Kidney glomerular epithelial cell (primary cell): ENCODE data around the gene INPP5K.
"Not testable (repeated sequence)": the region's sequence is repeated elsewhere in the genome, so short reads cannot be mapped to it uniquely, and the experiment has no call there.

Experiments used
- DNase-seq: peaks from one replicate; lab custom pipeline; 2025; lab: John Stamatoyannopoulos, UW

The INPP5K gene

DNA sequence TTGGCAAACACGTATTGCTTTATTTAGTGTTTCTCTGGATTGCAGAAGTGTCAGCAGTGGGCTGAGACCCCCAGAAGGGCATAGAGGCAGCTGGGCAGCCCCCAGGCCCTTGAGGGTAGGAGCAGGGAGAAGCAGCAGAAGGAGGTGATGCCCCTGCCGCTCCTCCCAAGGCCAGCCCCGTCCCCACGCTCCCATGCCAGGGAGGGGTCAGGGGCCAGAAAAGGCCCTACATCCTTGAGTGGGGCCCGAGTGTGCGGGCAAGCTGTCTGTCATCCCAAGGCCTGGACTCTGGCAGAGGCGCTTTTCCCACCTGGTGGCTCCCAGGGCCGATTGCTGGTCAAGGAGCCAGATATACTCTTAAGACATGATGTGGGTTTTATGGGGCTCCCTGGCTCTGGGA, 52.2 kb downstream of the INPP5K start:
- DNase-seq = no peak

DNA sequence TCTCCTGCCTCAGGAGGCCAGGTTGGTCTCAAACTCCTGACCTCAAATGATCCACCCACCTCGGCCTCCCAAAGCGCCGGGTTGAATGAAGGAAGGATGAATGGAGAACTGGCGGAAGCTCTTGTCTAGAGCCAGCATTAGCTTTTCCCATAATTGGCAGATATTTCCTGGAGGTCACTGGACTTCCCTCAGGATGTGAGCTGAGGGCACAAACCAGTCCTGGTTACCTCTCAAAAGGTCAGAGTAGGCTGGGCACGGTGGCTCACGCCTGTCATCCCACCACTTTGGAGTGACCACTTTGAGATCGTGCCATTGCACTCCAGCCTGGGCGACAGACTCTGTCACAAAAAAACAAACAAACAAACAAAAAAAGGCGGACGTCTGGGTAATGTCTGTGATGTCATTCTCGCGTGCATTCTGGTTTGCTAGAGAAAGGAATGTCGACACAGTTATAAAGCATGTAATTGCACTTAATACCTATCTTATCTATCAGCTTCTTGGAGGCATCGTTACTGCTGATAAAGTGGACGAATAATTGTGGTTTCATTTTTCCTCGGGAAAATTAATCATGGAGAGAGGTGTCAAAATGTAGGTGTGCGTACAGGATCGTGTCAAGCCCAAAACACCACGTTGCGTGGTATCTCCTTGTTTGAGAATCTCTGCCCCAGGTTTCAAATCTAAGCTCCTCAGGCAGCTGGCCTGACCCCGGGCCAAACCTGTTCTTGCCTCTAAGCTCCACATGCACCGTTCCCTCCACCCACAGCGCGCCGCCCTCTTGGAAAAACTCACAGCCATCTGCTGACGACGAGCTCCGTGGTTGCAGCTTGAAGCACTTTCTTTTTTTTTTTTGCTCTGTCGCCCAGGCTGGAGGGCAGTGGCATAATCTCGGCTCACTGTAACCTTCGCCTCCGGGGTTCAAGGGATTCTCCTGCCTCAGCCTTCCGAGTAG, 54.0 kb downstream of the INPP5K start:
- DNase-seq = no peak

DNA sequence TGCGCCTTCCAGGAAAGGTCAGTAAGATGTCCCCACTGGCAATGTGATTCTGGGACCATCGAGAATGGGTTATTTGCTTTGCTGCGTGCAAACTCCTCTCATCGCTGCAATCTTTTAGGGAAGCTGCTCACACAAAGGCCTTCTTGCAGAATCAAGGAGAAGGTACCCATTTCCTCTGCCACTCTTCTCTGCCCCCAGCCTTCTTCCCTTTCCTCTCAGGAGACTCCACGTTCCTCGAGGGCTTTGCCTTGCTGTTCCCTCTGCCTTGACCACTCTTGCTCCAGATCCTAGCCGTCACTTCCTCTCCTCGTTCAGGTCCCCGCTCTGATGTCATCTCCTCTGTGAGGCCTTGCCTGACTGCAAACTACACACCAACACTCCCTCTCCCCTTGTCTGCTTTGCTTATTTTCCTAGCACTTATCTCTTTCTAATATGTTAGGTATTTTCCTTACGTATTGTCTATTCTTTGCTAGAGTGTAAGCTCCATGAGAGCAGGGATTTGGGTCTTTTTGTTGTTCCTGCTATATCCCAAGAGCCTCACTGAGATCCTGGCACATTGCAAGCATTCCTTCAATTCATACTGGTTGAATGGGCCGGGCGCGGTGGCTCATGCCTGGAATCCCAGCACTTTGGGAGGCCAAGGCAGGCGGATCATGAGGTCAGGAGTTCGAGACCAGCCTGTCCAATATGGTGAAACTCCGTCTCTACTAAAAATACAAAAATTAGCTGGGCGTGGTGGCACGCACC, 55.0 kb downstream of the INPP5K start:
- no peak for DNase-seq

DNA sequence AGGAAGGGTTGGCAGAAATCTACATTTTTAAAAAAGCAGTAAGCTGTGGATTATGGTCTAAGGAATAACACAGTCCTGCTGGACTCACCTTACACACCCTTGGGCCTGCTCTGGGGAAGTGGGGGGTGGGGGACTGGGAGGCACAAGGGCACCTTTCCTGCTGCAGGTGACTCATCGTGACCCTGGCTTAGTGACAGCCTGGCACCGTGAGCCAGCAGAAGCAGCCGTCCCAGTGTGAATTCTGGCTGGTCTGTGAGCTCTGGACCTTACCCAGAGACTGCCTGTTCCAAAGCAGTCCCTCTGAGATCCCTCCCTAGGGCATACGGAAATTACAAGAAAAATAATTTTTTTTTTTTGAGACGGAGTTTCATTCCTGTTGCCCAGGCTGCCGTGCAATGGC, 56.2 kb downstream of the INPP5K start:
- peak; percentile 53 for DNase-seq

DNA sequence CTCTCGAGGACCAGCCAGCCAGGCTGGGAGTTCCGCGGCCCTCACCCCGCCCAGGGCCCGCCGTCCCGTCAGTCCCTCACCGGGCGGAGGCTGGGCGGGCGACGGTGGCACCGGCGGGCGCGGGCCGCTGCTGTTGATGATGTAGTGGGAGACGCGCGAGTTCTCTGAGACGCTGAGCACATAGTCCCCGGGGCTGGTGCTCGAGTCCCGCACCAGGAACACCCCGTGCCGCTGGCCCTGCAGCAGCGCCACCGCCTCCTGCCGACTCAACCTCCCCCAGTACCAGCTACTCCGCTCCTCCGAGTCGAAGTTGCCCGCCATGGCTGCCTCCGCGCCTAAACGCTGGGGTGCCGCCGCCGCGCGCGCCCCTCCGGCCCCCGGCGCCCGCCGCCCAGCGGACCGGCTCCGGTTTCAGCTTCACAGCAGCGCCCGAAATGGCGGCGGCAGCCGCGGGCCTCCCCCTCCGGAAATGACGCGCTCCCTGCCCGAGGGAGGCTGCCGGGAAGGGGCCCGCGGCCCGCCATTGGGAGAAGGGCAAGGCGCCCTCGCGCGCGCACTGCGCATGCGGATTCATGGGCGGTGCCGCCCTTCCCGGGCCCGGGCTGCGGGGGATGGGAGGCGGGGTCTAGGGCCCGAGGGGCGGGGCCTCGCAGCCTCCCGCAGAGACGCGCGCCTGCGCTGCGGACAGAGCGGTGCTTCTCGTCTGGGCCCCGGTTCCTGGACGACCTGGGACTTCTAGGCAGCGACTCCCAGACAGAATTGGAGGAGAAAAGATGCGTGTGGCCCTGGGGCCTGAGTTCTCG, 60.4 kb downstream of the INPP5K start, which contains the start of gene CRK:
TSS of gene CRK (minus strand) at position 436 of the 803 bp plus-strand sequence. CDS start at position 321, 115 bp downstream.
- DNase-seq = peak; percentile 87

DNA sequence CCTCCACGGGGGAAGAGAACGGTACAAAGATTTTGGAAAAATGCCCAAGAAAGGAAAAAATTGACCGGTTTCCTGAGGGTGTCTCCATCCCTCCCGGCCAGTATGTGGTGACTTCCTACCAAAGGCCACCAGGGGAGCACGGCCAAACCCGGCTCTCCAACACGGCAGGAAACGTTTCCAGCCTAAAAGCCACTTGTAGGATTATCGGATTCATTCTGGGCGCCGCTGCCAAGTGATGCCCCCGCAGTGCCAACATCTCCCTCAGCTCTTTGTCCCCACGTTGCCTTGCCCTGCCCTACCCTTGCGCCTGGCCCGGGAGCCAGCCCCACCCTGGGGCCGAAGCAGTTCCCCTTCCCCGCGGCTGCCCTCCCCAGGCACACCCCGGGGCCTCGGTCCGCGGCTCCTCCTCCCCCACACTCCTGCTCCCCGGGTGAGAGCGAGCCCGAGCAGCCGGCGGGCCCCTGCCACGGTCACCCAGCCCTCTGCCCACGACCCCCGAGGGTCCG, 61.1 kb downstream of the INPP5K start:
- DNase-seq = peak; percentile 29

DNA sequence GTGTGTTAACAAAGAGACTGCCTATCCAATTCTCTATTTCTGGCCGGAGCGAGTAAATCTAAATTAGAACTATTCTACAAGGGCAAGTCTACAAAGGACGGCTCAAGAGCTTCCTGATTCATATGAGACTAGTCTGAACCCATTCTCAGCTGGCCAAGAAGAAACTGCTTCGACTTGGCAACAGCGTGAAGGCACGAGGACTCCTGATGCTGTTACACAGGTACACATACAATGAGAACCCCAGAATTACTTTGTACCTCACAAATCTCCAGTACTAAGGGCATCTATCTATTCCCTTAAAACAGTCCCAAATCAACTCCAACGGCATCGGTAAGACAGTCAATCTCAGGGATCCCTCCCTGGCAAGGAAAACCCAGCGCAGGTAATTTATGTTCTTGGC, 61.9 kb downstream of the INPP5K start:
- DNase-seq = no peak

DNA sequence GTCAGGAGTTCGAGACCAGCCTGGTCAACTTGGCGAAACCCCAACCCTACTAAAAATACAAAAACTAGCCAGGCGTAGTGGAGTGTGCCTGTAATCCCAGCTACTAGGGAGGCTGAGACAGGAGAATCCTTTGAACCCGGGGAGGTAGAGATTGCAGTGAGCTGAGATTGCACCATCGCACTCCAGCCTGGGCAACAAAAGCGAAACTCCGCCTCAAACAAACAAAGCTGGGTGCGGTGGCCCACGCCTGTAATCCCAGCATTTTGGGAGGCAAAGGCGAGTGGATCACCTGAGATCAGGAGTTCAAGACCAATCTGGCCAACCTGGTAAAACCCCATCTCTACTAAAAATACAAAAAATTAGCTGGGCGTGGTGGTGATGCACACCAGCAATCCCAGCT, 62.7 kb downstream of the INPP5K start:
- DNase-seq = not testable (repeated sequence)

DNA sequence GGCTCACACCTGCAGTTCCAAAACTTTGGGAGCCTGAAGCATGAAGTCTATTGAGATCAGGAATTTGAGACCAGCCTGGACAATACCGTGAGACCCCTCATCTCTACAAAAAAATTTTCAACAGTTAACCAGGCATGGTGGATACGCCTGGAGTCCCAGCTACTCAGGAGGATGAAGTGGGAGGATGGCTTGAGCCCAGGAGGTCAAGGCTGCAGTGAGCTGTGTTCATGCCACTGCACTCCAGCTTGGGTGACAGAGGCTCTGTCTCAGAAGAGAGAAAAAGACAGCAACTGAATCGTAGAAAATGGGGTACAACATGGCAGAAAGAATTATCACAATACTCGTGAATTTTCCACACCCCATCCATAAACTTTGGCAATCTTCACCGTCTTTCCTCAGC, 63.6 kb downstream of the INPP5K start:
- DNase-seq = no peak

DNA sequence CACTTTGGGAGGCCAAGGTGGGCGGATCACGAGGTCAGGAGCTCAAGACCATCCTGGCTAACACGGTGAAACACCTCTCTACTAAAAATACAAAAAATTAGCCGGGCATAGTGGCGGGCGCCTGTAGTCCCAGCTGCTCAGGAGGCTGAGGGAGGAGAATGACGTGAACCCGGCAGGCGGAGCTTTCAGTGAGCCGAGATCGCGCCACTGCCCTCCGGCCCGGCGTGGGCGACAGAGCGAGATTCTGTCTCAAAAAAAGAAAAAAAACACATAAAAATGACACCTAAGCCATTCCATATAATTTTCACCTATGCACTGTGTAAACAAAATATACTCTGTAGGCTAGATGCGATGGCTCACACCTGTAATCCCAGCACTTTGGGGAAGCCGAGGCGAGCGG, 66.2 kb downstream of the INPP5K start:
- not testable (repeated sequence) for DNase-seq

DNA sequence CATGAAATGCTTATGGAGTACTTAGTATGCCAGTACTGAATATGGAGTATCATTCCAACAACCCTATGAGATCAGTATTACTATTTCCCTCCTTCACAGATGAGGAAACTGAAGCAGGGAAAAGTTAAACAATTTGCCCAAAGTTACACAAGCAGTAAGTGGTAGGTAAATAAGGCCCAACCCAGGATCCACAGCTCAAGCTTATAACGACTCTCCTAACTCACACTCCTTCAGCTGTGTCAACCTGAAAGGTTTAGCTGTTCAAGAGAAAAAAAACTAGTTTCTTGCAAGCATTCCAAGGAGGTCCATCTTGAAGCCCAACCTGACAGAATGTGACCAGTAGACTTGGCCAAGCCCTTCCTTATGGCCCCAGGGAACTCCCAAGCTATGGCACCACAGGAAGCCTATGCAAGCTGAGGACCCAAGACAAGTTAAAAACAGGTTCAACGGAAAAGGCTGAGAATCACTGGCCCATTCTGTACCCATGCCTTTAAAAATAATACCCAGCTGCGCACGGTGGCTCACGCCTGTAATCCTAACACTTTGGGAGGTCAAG, 66.9 kb downstream of the INPP5K start:
- no peak for DNase-seq

DNA sequence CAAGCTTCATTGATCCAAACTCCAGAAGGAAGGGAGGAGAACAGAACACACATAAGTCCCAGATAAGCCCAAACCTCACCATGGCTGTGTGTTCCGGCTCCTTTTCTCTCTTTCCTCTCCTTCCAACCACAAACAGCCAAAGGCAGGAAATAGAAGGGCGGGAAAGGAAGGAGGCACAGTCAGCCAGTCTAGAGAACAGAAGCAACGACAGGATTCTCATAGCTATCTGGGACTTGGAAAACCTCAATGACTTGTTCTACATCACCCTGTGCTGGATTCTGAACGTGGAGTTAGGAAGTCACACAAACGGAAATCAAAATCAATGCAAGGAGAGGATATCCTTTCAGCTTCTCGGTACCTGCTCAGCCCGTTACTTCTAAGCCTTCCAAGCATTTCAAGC, 69.4 kb downstream of the INPP5K start:
- DNase-seq = no peak

DNA sequence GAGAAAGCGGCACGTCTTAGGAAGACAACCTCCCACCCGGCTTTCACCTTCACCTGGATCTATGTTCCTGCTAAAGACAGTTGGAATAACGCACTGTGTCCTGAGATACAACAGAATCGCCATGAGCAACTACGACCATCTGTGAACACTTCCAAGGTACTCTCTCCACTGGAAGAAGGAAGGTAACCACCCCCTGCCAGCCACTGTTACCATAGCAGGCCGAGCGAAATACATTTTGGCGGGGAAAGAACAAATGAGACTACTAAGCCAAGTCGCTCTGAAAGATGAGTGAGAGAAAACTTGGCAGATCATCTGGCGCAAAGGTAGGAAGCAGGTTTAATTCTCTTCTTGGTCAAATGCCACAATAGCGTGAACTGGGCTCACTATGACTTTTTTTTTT, 70.2 kb downstream of the INPP5K start:
- no peak for DNase-seq

DNA sequence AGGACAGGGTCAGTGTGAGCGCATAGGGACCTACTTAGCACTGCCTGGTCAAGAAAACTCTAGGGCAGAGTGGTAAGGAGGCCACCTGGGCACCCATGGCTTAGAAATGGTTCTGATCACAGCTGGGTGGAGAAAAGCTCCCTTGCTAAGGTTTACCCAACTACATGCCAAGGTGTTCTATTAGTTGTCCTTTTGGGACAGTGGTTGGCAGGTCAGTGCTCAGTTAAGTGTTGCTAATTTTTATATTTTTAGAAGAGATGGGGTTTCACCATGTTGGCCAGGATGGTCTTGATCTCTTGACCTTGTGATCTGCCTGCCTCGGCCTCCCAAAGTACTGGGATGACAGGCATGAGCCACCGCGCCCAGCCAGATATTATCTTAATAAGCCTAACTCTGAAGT, 70.7 kb downstream of the INPP5K start:
- not testable (repeated sequence) for DNase-seq
